GM12873 (cell line): Measurements from ENCODE around the gene POLD4.

ENCODE experiments used
- CTCF ChIP-seq: IDR thresholded peaks from 2 replicates; pipeline ENCODE4 v1.5.1; 2012; ENCODE audit warnings: low read depth, mild to moderate bottlenecking, moderate library complexity, low read length, control low read depth; ENCODE audit not compliant: insufficient read depth; ENCODE audit errors: missing control alignments

POLD4 gene

GRCh38 chr11:67365736-67366444, 12.5 kb upstream of the POLD4 start:
- TF ChIP-seq CTCF: no peak

- no peak for TF ChIP-seq CTCF
Measured at GRCh38 chr11:67364783-67365722, 11.7 kb upstream of the POLD4 start.

GRCh38 chr11:67364169-67364568, 10.8 kb upstream of the POLD4 start:
- TF ChIP-seq CTCF: no peak

GRCh38 chr11:67357831-67358670, 4.7 kb upstream of the POLD4 start:
- TF ChIP-seq CTCF: no peak

- TF ChIP-seq CTCF: peak; percentile 96
Measured at GRCh38 chr11:67356864-67357561, 3.7 kb upstream of the POLD4 start.

DNA sequence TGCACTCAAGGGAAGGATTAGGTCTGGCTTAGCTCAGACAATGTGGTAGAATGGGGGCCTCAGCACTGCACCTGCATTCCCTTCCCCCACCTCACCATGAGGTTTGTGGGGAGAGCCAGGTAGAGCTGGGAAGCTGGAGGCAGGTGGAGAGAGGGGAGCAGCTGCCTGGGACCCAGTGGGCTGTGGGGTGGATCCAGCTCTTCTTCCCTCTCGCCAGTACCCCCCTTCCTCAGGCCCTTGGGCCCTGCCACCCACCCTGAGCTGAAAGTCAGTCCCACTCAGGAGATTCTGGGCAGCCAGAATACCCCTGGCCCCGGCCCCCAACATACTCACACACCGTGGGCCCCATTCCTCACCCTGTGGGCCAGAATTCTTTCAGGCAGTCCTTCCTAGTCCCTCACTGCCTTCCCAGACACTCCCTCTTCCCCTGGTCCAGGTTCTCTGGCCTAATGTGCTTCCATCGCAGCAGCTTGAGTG, 3.1 kb upstream of the POLD4 start:
- TF ChIP-seq CTCF: no peak
